PC-9 (cell line): Measurements from ENCODE around the gene BCAS3. TPM values are rescaled to one million over a fixed set of nuclear protein-coding genes. Genes with fewer than 3 reads are reported as not detected.

Experiments
- BruUV-seq: library from RNA; stranded (reverse); fragments of 400-500 nt; replicated peaks from 2 replicates; lab custom pipeline; 2021; lab: Mats Ljungman, UMichigan
- CTCF ChIA-PET: fragments of 300-600 bp; sonication (Branson Sonifier 250); formaldehyde crosslinking; loops from one replicate; lab custom pipeline; 2022; ENCODE audit warnings: antibody characterized with exemption; lab: Charles Lee
- POLR2A ChIA-PET: fragments of 300-600 bp; sonication (Branson Sonifier 250); formaldehyde crosslinking; loops from one replicate; lab custom pipeline; 2022; ENCODE audit warnings: antibody characterized with exemption; ENCODE audit not compliant: unreplicated experiment; lab: Charles Lee
- DNase-seq, 2 experiments: peaks; one replicate each; pipeline versions ENCODE4 v3.0.0 to v3.0.0-alpha.2; 2015 to 2022; ENCODE audit warnings: mixed read lengths in 1 of 2
- H2AFZ ChIP-seq: fragments of 200-600 bp; sonication (generic); 2 replicates; pipeline ENCODE4 v1.8.1; 2017; ENCODE audit warnings: antibody characterized with exemption
- H3F3A ChIP-seq: fragments of 200-600 bp; sonication (generic); 2 replicates; pipeline ENCODE4 v1.8.1; 2017; ENCODE audit warnings: antibody characterized with exemption, mild to moderate bottlenecking, low read depth; ENCODE audit not compliant: insufficient read depth
- H3K27ac ChIP-seq: fragments of 200-600 bp; sonication (generic); 2 replicates; pipeline ENCODE4 v1.6.1; 2016; ENCODE audit warnings: mixed run types
- H3K27me3 ChIP-seq: fragments of 200-600 bp; sonication (generic); 2 replicates; pipeline ENCODE4 v1.6.1; 2016; ENCODE audit warnings: low read depth, mixed run types; ENCODE audit not compliant: insufficient read depth
- H3K36me3 ChIP-seq: fragments of 200-600 bp; sonication (generic); 2 replicates; pipeline ENCODE4 v1.6.1; 2016; ENCODE audit warnings: low read depth, mixed run types
- H3K4me1 ChIP-seq: fragments of 200-600 bp; sonication (generic); replicated peaks from 2 replicates; pipeline ENCODE4 v1.6.1; 2016; ENCODE audit warnings: mixed run types; ENCODE audit not compliant: insufficient read depth
- H3K4me2 ChIP-seq: fragments of 200-600 bp; sonication (generic); 2 replicates; pipeline ENCODE4 v1.6.1; 2017; ENCODE audit warnings: mixed run types
- H3K4me3 ChIP-seq: fragments of 200-600 bp; sonication (generic); 2 replicates; pipeline ENCODE4 v1.6.1; 2016; ENCODE audit warnings: mixed run types
- H3K79me2 ChIP-seq: fragments of 200-600 bp; sonication (generic); 2 replicates; pipeline ENCODE4 v1.6.1; 2017; ENCODE audit warnings: low read depth, mixed run types
- H3K9me2 ChIP-seq: fragments of 200-600 bp; sonication (generic); 2 replicates; pipeline ENCODE4 v1.8.1; 2017; ENCODE audit warnings: mild to moderate bottlenecking; ENCODE audit not compliant: insufficient read depth
- H3K9me3 ChIP-seq: fragments of 200-600 bp; sonication (generic); 2 replicates; pipeline ENCODE4 v1.8.1; 2016; ENCODE audit warnings: low read depth; ENCODE audit not compliant: insufficient read depth
- H4K20me1 ChIP-seq: fragments of 200-600 bp; sonication (generic); 2 replicates; pipeline ENCODE4 v1.8.1; 2017; ENCODE audit not compliant: insufficient read depth
- CTCF ChIP-seq: fragments of 200-600 bp; sonication (generic); conservative IDR thresholded peaks from 2 replicates; pipeline ENCODE4 v1.6.1; 2017; ENCODE audit warnings: mixed run types, antibody characterized with exemption, mild to moderate bottlenecking, moderate library complexity
- EZH2 ChIP-seq: fragments of 200-600 bp; sonication (generic); IDR thresholded peaks from 2 replicates; pipeline ENCODE4 v1.8.0; 2017; ENCODE audit warnings: antibody characterized with exemption, low read depth
- intact Hi-C: fragments of 100-400 bp; cut with micrococcal nuclease; formaldehyde crosslinking; loops from one replicate; pipeline ENCODE4 v1.10.0; 2022; ENCODE audit not compliant: unreplicated experiment
- total RNA-seq: library from RNA; stranded (reverse); gene quantifications from 2 replicates; pipeline ENCODE4 v1.2.3, GENCODE V29; 2021

BCAS3 gene
- total RNA-seq, 1 experiment from 2014 or later = 26.0 TPM

GRCh38 chr17:61317779-61318178, 640.1 kb downstream of the BCAS3 start:
- no peak for DNase-seq
- intact Hi-C loops = no loop called here
- no peaks in the 10 kb centered on the region for H3K9me3 ChIP-seq
- TF ChIP-seq EZH2 (no peak), CTCF (no peak)
- CTCF ChIA-PET = no interaction called here
- no peaks in the 10 kb centered on the region for H3K79me2 ChIP-seq
- no peaks in the 10 kb centered on the region for H3F3A ChIP-seq
- H3K36me3 ChIP-seq = no peaks in the 10 kb centered on the region
- H3K4me2 ChIP-seq = no peak overlapping the region
- H2AFZ ChIP-seq = no peak overlapping the region
- no peaks in the 10 kb centered on the region for H3K27me3 ChIP-seq
- no peak overlapping the region for H3K27ac ChIP-seq
- no peaks in the 10 kb centered on the region for H3K4me1 ChIP-seq
- H4K20me1 ChIP-seq = no peaks in the 10 kb centered on the region
- POLR2A ChIA-PET = no interaction called here
- no peak overlapping the region for H3K4me3 ChIP-seq
- H3K9me2 ChIP-seq = no peaks in the 10 kb centered on the region
- BruUV-seq = no TSS peak

GRCh38 chr17:61318684-61319098, 641.0 kb downstream of the BCAS3 start:
- Histone ChIP-seq H3K9me3 (no peaks in the 10 kb centered on the region), H3K36me3 (no peaks in the 10 kb centered on the region), H2AFZ (no peak overlapping the region), H3K27me3 (no peaks in the 10 kb centered on the region), H3K27ac (no peak overlapping the region), H3F3A (no peaks in the 10 kb centered on the region), H3K4me3 (no peak overlapping the region), H4K20me1 (no peaks in the 10 kb centered on the region), H3K9me2 (no peaks in the 10 kb centered on the region), H3K79me2 (no peaks in the 10 kb centered on the region), H3K4me1 (no peaks in the 10 kb centered on the region), H3K4me2 (no peak overlapping the region)
- no peak for DNase-seq
- CTCF ChIA-PET = no interaction called here
- TF ChIP-seq EZH2 (no peak), CTCF (no peak)
- BruUV-seq = no TSS peak
- POLR2A ChIA-PET = no interaction called here
- intact Hi-C loops = no loop called here

- Histone ChIP-seq H3K36me3 (no peaks in the 10 kb centered on the region), H3F3A (no peaks in the 10 kb centered on the region), H3K4me3 (no peak overlapping the region), H3K9me2 (no peaks in the 10 kb centered on the region), H2AFZ (no peak overlapping the region), H4K20me1 (no peaks in the 10 kb centered on the region), H3K79me2 (no peaks in the 10 kb centered on the region), H3K4me1 (no peaks in the 10 kb centered on the region), H3K4me2 (no peak overlapping the region), H3K9me3 (no peaks in the 10 kb centered on the region), H3K27me3 (no peaks in the 10 kb centered on the region), H3K27ac (no peak overlapping the region)
- no TSS peak for BruUV-seq
- no peak for DNase-seq
- intact Hi-C loops = no loop called here
- no peak for TF ChIP-seq CTCF
- no peak for TF ChIP-seq EZH2
- POLR2A ChIA-PET = no interaction called here
- CTCF ChIA-PET = no interaction called here
These were observed 643.7 kb downstream of the BCAS3 start for GRCh38 chr17:61321344-61321743.
